ENCODE measurements around the gene ANO8.
A peak's percentile ranks its signal among the peaks of the same experiment; 100 is the strongest.

The ANO8 gene

DNA sequence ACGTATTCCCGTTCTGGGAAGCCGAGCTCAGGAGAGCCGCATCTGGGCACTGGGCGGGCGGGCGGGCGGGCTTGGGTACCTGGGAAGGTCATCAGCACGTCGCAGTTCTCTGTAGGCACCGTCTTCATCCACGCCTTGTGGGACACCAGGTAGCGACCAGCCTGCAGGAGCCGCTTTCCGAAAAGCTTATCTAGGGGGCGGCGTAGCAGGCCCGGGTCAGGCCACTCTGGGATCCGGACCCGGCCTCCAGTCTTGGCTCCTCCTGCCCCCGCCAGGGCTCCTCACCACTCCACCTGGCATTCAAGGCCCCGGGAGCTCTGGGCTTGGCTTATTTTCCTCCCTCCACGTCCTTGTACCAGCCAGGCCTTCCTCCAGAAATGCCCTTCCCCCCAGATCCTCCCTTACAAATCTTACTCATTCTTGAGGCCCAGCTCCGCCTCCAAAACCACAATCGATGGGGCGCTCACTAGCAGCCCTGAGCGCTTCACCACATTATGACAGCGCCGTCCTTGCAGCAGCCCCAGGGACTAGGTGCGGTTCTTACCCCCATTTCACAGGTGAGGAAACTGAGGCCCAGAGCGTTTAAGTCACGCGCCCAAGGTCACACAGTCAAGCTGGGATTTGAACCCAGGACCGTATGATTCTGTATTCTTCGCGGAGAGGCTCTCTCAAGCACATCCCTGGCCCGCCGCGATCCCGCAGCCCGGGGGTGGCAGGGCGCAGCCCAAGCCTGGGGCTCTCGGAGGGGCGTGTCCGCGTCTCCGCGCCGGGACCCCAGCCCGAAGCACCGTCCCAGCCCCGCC lies 843 bp downstream of the ANO8 start:
- no peak for DNase-seq (ENCODE audit: low read depth, low spot score)
- Histone ChIP-seq H3K36me3 (ENCODE audit: control insufficient read depth, insufficient read depth, low read length) (no peaks in the 10 kb centered on the region), H3K4me3 (ENCODE audit: low read length) (peak overlapping the region; percentile 79), H3K27me3 (ENCODE audit: control insufficient read depth, insufficient read depth, low read length) (no peaks in the 10 kb centered on the region), H3K9me3 (ENCODE audit: control insufficient read depth, insufficient read depth, low read length) (no peaks in the 10 kb centered on the region), H3K27ac (ENCODE audit: low read length) (no peak overlapping the region), H3K4me1 (ENCODE audit: control insufficient read depth, insufficient read depth, low read length) (peaks cover 9% of the 10 kb centered on the region; the same call in 1 of the 2 replicates)
- WGBS (ENCODE audit: insufficient coverage, insufficient read length): no CpG with 5 or more reads among the region's 52 CpGs

DNA sequence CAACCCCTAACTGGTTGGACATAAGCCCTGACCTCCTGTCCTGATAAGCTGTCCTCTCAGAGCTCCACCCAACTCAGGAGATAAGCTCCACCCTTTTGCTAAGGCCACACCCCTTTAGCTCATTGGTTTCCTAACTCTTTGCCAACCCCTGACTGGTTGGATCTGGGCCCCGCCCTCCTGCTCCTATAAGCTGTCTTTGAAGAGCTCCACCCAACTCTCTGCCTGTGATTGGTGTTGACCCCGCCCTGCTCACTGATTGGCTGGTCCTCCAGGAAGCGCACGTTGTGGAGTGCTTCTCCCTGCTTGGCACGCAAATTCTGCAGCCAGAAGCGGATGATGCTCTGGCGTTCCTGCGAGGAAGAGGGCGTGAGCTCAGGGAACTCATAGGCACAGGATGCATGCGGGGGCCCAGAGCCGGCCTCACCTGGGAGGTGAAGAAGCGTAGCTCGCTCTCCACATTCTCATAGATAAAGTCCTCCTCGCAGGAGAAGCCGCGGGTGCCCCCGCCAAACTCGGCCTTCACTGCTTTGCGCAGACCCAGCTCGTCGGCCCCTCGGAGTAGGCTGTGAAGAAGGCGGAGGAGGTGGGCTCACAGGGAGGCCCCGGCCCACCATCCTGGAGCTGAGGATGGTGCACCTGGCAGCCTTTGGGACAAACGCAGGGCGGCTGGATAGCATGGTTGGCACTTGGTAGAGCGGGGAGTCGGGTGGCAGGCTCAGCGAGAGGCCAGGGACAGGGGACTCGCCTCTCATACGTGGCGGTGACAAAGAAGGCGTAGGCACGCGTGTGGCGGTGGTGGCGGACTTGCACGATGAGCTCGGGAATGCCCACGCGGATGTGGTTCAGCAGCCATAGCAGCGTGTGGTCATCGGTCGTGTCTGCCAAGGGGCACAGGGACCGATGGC lies 1.7 kb downstream of the ANO8 start:
- no peak for DNase-seq (ENCODE audit: low read depth, low spot score)

DNA sequence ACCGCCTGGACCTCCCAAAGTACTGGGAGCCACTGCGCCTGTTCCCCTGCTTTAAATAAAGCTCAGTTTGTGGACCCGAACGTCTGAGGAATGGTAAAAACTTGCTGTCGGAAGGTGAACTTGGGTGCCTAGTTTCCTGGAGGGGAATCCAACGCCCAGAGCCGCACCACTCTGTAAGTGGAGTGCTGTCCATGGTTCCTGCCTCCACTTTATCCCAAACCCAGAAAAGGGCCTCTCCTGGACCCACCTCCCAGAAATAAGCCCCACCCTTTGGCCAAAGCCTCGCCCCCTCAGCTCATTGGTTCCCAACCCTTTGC lies 2.3 kb downstream of the ANO8 start:
- WGBS (ENCODE audit: insufficient coverage, insufficient read length): no CpG with 5 or more reads among the region's 8 CpGs
- Histone ChIP-seq H3K36me3 (ENCODE audit: control insufficient read depth, insufficient read depth, low read length) (no peaks in the 10 kb centered on the region), H3K4me1 (ENCODE audit: control insufficient read depth, insufficient read depth, low read length) (peaks cover 6% of the 10 kb centered on the region; the same call in 1 of the 2 replicates), H3K27me3 (ENCODE audit: control insufficient read depth, insufficient read depth, low read length) (no peaks in the 10 kb centered on the region), H3K4me3 (ENCODE audit: low read length) (no peak overlapping the region), H3K9me3 (ENCODE audit: control insufficient read depth, insufficient read depth, low read length) (no peaks in the 10 kb centered on the region), H3K27ac (ENCODE audit: low read length) (no peak overlapping the region)
- DNase-seq (ENCODE audit: low read depth, low spot score): no peak

More for the DNA sequence above, 1.7 kb downstream of the ANO8 start:
- H3K4me3 ChIP-seq (ENCODE audit: low read length): no peak overlapping the region
- H3K36me3 ChIP-seq (ENCODE audit: control insufficient read depth, insufficient read depth, low read length): no peaks in the 10 kb centered on the region
- peaks cover 5% of the 10 kb centered on the region; the same call in 1 of the 2 replicates for H3K4me1 ChIP-seq (ENCODE audit: control insufficient read depth, insufficient read depth, low read length)
- no peaks in the 10 kb centered on the region for H3K9me3 ChIP-seq (ENCODE audit: control insufficient read depth, insufficient read depth, low read length)
- no CpG with 5 or more reads among the region's 45 CpGs for WGBS (ENCODE audit: insufficient coverage, insufficient read length)
- no peaks in the 10 kb centered on the region for H3K27me3 ChIP-seq (ENCODE audit: control insufficient read depth, insufficient read depth, low read length)
- H3K27ac ChIP-seq (ENCODE audit: low read length): no peak overlapping the region

DNA sequence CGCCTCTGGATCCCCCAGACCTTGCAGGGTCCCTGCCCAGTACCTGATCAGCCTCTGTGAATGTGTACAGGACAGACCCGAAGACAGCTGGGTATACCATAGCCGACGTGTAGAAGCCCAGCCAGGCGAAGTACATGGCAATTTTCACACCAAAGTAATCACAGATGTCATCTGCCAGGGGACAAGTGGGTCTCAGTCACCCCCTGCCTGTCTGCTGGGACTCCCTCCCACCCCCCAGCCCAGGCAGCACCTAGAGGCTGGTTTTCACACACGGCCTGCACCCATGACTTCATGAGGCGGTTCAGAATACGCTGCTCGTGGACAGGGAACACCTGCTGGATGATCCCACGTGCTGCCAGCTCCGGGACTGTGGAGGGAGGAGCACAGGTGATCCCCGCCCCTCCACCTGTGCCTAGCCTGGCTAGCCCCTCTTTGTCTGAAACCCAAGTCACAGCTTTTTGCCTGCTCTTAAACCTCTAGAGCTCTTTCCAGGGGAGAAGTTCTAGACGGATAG lies 3.6 kb downstream of the ANO8 start:
- no CpG with 5 or more reads among the region's 13 CpGs for WGBS (ENCODE audit: insufficient coverage, insufficient read length)
- Histone ChIP-seq H3K4me1 (ENCODE audit: control insufficient read depth, insufficient read depth, low read length) (peaks cover 13% of the 10 kb centered on the region), H3K4me3 (ENCODE audit: low read length) (no peak overlapping the region), H3K9me3 (ENCODE audit: control insufficient read depth, insufficient read depth, low read length) (no peaks in the 10 kb centered on the region), H3K27me3 (ENCODE audit: control insufficient read depth, insufficient read depth, low read length) (no peaks in the 10 kb centered on the region), H3K36me3 (ENCODE audit: control insufficient read depth, insufficient read depth, low read length) (no peaks in the 10 kb centered on the region; the same call in 1 of the 2 replicates), H3K27ac (ENCODE audit: low read length) (no peak overlapping the region)
- DNase-seq (ENCODE audit: low read depth, low spot score): no peak

- Histone ChIP-seq H3K27ac (ENCODE audit: low read length) (no peak overlapping the region), H3K36me3 (ENCODE audit: control insufficient read depth, insufficient read depth, low read length) (no peaks in the 10 kb centered on the region; the same call in 1 of the 2 replicates), H3K4me1 (ENCODE audit: control insufficient read depth, insufficient read depth, low read length) (peaks cover 13% of the 10 kb centered on the region), H3K9me3 (ENCODE audit: control insufficient read depth, insufficient read depth, low read length) (no peaks in the 10 kb centered on the region), H3K4me3 (ENCODE audit: low read length) (no peak overlapping the region), H3K27me3 (ENCODE audit: control insufficient read depth, insufficient read depth, low read length) (no peaks in the 10 kb centered on the region)
- no CpG with 5 or more reads among the region's 24 CpGs for WGBS (ENCODE audit: insufficient coverage, insufficient read length)
- DNase-seq (ENCODE audit: low read depth, low spot score): no peak
Observed at GRCh38 chr19:17330262-17331044, 4.2 kb downstream of the ANO8 start.

DNA sequence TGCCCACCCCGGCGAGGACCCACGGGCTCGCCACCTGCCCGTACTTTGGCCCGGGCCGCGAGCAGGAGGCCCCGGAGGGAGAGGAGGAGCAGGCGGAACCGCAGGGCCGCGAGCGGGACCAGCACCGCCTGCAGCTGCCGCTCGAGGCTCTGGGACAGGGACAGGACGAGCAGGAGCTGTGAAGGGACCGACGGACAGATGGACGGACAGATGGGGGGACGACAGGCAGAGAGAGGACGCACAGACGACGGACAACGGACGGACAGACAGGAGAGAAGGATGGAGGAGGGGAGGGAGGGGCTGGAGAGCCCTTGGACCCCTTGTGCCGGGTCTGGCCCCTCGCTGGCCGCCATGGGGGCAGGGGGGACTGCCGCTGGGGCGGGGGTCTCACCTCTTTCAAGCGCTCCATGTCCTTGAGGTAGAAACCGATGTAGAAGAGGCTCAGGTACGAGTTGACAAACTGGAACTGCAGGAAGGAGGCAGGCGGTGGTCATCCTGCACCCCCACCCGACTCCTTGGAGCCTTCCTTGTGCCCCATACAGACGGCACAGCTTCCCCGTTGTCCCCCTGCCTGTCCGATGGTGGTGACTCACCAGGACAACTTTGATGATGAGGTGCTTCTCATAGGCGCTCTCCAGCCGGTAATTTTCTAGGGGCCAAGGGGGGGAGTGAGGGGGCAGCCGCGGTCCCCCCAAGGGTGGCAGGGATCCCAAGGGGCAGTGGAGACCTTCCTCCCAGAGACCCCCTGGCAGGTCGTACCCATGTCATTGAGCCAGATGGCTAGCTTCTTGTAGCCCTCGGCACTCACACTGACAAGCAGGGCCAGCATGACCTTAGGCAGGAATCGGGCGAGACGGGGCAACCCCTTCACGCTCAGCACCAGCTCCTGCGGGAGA lies 5.0 kb downstream of the ANO8 start:
- Histone ChIP-seq H3K27me3 (ENCODE audit: control insufficient read depth, insufficient read depth, low read length) (no peaks in the 10 kb centered on the region), H3K27ac (ENCODE audit: low read length) (no peak overlapping the region), H3K9me3 (ENCODE audit: control insufficient read depth, insufficient read depth, low read length) (no peaks in the 10 kb centered on the region), H3K36me3 (ENCODE audit: control insufficient read depth, insufficient read depth, low read length) (peaks cover 4% of the 10 kb centered on the region), H3K4me1 (ENCODE audit: control insufficient read depth, insufficient read depth, low read length) (peaks cover 13% of the 10 kb centered on the region), H3K4me3 (ENCODE audit: low read length) (peak overlapping the region; percentile 34; the same call in 1 of the 2 replicates)
- DNase-seq (ENCODE audit: low read depth, low spot score): no peak
- WGBS (ENCODE audit: insufficient coverage, insufficient read length): no CpG with 5 or more reads among the region's 51 CpGs

- H3K36me3 ChIP-seq (ENCODE audit: control insufficient read depth, insufficient read depth, low read length): peaks cover 4% of the 10 kb centered on the region
- peak overlapping the region; percentile 53; the same call in 1 of the 2 replicates for H3K4me3 ChIP-seq (ENCODE audit: low read length)
- DNase-seq (ENCODE audit: low read depth, low spot score): no peak
- H3K4me1 ChIP-seq (ENCODE audit: control insufficient read depth, insufficient read depth, low read length): peaks cover 13% of the 10 kb centered on the region
- H3K27me3 ChIP-seq (ENCODE audit: control insufficient read depth, insufficient read depth, low read length): no peaks in the 10 kb centered on the region
- H3K27ac ChIP-seq (ENCODE audit: low read length): no peak overlapping the region
- WGBS (ENCODE audit: insufficient coverage, insufficient read length): no CpG with 5 or more reads among the region's 94 CpGs
- H3K9me3 ChIP-seq (ENCODE audit: control insufficient read depth, insufficient read depth, low read length): no peaks in the 10 kb centered on the region
Observed at GRCh38 chr19:17328517-17329365, 5.9 kb downstream of the ANO8 start.

DNA sequence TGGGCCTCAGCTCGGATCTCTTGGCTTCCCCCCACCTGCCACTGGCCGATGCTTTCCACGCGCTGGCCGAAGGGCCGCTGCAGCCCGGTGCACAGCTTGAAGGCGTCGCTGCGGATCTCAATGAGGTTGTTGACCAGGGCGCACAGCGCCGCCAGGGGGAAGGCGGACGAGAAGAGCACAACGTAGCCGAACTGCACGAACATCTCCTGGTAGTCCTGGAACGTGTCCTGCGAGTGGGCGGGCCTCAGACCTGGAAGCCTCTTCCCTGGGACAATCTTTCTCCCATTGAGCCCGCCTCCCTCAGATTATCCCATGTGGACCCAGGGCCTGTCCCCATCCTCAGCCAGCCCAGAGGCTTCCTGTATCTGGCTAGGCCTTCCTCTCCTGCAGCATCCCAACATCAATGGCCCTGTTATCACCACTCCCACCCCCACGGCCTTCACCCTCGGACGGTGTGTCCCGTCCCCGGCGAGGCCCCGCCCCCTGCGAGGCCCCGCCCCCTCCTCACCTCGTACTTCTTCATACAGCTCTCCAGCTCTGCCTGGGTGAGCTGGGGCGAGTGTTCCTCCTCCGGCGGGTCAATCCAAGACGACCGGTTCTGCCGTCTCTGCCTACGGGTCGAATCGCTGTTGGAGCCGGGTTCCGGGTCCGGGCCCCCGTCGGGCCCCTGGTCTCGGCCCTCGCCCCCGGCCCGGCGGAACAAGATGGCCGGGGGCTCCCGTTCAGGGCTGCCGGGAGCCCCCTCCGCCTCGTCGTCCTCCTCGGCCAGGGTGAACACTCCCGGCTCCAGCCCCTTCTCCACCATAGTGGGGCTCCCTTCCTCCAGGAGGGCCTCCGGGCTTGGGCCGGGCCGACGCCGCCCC lies 6.8 kb downstream of the ANO8 start:
- H3K9me3 ChIP-seq (ENCODE audit: control insufficient read depth, insufficient read depth, low read length): no peaks in the 10 kb centered on the region

More for the DNA sequence above, 6.8 kb downstream of the ANO8 start:
- DNase-seq (ENCODE audit: low read depth, low spot score): no peak
- Histone ChIP-seq H3K27me3 (ENCODE audit: control insufficient read depth, insufficient read depth, low read length) (no peaks in the 10 kb centered on the region), H3K36me3 (ENCODE audit: control insufficient read depth, insufficient read depth, low read length) (peaks cover 4% of the 10 kb centered on the region), H3K27ac (ENCODE audit: low read length) (no peak overlapping the region), H3K4me3 (ENCODE audit: low read length) (peak overlapping the region; percentile 53; the same call in 1 of the 2 replicates), H3K4me1 (ENCODE audit: control insufficient read depth, insufficient read depth, low read length) (peaks cover 13% of the 10 kb centered on the region)
- no CpG with 5 or more reads among the region's 64 CpGs for WGBS (ENCODE audit: insufficient coverage, insufficient read length)
